ENCODE measurements around the gene SPOCK1.

Gene SPOCK1

DNA sequence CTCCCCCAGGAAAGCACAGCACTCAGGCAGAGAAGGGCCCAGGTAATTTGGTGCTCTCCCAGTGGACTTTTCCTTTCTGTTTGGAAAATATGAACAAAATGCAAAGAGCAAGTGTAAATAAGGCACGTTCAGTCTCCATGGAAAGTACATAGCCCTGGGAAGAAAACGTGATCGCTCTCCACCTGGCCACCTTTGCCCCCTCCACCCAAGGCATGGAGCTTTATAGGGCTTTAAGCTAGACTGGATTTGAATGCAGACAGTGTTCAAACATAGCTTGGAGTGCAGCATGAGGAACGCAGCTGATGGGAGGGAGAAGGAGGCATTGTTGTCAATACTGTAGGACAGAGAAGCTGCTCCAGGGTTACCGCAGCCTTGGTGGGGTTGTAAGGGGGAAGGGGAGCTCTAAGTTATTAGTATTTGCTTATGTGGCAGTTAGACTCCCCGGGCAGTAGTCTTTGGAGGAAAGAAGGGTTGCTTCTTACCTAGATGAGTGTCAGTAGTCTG is 500.2 kb downstream of the SPOCK1 start:
- TF ChIP-seq CTCF (IDR thresholded peaks at IDR 0.05; ENCODE audit: control extremely low read depth, extremely low read depth, low read depth, missing control alignments): no peak
- ChIA-PET CTCF (interaction anchor here (0.9 to 1.4 kb wide), 4 partner anchors 9 to 37 kb away, joined by 3 read pairs; no protein-coding TSS in a partner anchor), POLR2A (no interaction called here)
- no peak for DNase-seq (ENCODE audit: extremely low spot score)

DNA sequence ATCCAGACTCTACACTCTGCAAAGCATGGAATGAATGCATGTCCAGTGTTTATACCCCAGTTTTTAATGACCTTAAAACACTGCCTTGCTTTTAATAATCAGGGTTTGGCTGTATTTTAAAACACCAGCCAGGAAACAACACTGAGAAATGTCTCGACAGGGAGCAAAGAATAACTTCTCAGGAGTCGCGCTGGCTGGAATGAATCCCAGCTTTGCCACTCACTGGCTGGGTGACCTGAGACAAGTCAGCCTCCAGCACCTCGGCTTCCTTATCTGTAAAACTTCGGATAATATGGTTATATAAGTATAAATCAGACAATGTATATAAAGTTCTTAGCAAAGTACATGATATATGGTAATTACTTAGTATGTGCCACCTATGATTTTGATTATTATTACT is 505.0 kb downstream of the SPOCK1 start:
- no peak for TF ChIP-seq CTCF (IDR thresholded peaks at IDR 0.05; ENCODE audit: control extremely low read depth, extremely low read depth, low read depth, missing control alignments)

GRCh38 chr5:136992796-136993489 is 506.2 kb downstream of the SPOCK1 start:
- CTCF ChIA-PET: interaction anchor here (1.3 kb wide), 1 partner anchor 7 kb away, joined by 3 read pairs; no protein-coding TSS in a partner anchor
- TF ChIP-seq CTCF (IDR thresholded peaks at IDR 0.05; ENCODE audit: control extremely low read depth, extremely low read depth, low read depth, missing control alignments): no peak
- POLR2A ChIA-PET: no interaction called here
- DNase-seq (ENCODE audit: extremely low spot score): no peak

More for the DNA sequence above, 505.0 kb downstream of the SPOCK1 start:
- ChIA-PET CTCF (no interaction called here), POLR2A (interaction anchor here (0.5 kb wide), 1 partner anchor 23 kb away, joined by 4 read pairs; no protein-coding TSS in a partner anchor)
- no peak for DNase-seq (ENCODE audit: extremely low spot score)

DNA sequence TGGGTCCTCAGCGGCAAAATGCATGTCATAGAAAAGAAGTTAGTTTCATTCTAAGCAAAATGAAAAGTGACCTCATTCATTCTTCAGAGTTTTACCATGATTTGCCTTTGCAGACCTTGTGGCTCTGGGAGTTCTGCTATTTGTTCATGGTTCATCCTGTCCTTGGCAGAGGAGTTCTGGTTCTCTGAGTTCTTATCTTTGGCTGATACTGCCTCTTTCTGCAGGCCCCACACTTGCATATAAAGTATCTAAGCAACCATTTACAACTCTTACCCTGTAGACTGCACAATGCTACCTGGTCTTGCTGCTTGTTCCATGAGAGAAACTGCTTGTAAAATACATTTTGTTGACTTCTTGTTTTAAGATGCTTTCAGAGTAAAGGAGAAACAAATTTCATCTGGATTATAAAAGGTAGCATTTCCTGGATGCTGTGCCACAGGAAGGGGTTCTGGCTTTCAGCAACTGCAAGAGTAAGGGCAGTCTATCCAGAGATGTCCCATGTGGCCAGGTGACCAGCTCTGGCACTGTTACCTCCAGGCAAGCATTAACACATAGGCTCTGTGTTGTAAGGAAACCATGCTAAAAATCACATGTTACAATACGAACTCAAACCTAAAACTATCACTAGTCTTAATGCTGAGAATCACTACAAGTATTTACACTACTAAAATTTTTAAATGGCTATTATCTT is 513.2 kb downstream of the SPOCK1 start:
- CTCF ChIA-PET: no interaction called here
- POLR2A ChIA-PET: no interaction called here
- TF ChIP-seq CTCF (IDR thresholded peaks at IDR 0.05; ENCODE audit: control extremely low read depth, extremely low read depth, low read depth, missing control alignments): no peak
- DNase-seq (ENCODE audit: extremely low spot score): no peak

- DNase-seq (ENCODE audit: extremely low spot score): no peak
- TF ChIP-seq CTCF (IDR thresholded peaks at IDR 0.05; ENCODE audit: control extremely low read depth, extremely low read depth, low read depth, missing control alignments): no peak
- CTCF ChIA-PET: interaction anchor here (2.2 kb wide), 1 partner anchor 13 kb away, joined by 6 read pairs; no protein-coding TSS in a partner anchor
- POLR2A ChIA-PET: no interaction called here
Observed at GRCh38 chr5:136984772-136985446, 514.2 kb downstream of the SPOCK1 start.

GRCh38 chr5:136981936-136982335 is 517.2 kb downstream of the SPOCK1 start:
- ChIA-PET CTCF (no interaction called here), POLR2A (no interaction called here)
- no peak for DNase-seq (ENCODE audit: extremely low spot score)
- no peak for TF ChIP-seq CTCF (IDR thresholded peaks at IDR 0.05; ENCODE audit: control extremely low read depth, extremely low read depth, low read depth, missing control alignments)

All from GM10248 (cell line).